Measurements from ENCODE around the gene CSGALNACT2.

CSGALNACT2 gene

DNA sequence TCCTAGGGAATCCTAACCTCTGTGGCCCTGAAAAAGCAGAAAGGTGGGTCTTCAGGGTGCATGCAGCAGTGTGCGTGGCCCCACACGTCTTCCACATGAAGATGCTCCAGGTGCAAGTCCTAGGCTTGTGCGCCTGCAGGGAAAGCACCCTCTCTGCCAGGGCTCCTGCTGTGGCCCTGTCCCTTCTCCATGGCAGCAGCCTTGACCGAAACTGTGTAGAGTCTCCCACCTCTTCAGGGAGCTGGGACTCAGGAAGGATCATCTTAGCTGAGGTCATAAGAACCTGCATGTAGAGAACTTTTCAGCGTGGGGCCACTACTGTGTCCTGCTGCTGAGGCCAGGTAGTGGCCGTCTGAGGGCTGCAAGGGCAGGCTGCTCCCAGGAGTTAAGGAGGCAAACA lies 6.3 kb upstream of the CSGALNACT2 start:
- no peak overlapping the region for H3K27ac ChIP-seq (ENCODE audit: low read depth, low read length)
- H3K9ac ChIP-seq (ENCODE audit: low read depth in 1 of 2, low read length in 2 of 2): no peak overlapping the region
- peaks cover 0 to 8% of the 10 kb centered on the region in 2 donors for H3K4me1 ChIP-seq (ENCODE audit: control insufficient read depth in 1 of 2, insufficient read depth in 2 of 2, low read length in 2 of 2)
- no peaks in the 10 kb centered on the region for H3K9me3 ChIP-seq (ENCODE audit: control insufficient read depth in 1 of 2, low read length in 2 of 2)
- H3K36me3 ChIP-seq (ENCODE audit: control insufficient read depth in 1 of 2, insufficient read depth in 2 of 2, low read length in 2 of 2): no peaks in the 10 kb centered on the region
- peaks cover 0 to 3% of the 10 kb centered on the region in 2 donors for H3K27me3 ChIP-seq (ENCODE audit: control insufficient read depth in 1 of 2, insufficient read depth in 2 of 2, low read length in 2 of 2)
- no peak overlapping the region for H3K4me3 ChIP-seq (ENCODE audit: low read depth in 1 of 2, low read length in 2 of 2)

- H3K27me3 ChIP-seq (ENCODE audit: control insufficient read depth in 1 of 2, insufficient read depth in 2 of 2, low read length in 2 of 2): peaks cover 0 to 3% of the 10 kb centered on the region in 2 donors
- H3K4me3 ChIP-seq (ENCODE audit: low read depth in 1 of 2, low read length in 2 of 2): no peak overlapping the region
- H3K9ac ChIP-seq (ENCODE audit: low read depth in 1 of 2, low read length in 2 of 2): no peak overlapping the region
- H3K36me3 ChIP-seq (ENCODE audit: control insufficient read depth in 1 of 2, insufficient read depth in 2 of 2, low read length in 2 of 2): no peaks in the 10 kb centered on the region
- no peaks in the 10 kb centered on the region for H3K9me3 ChIP-seq (ENCODE audit: control insufficient read depth in 1 of 2, low read length in 2 of 2)
- H3K27ac ChIP-seq (ENCODE audit: low read depth, low read length): no peak overlapping the region
- H3K4me1 ChIP-seq (ENCODE audit: control insufficient read depth in 1 of 2, insufficient read depth in 2 of 2, low read length in 2 of 2): peaks cover 0 to 14% of the 10 kb centered on the region in 2 donors
Measured at GRCh38 chr10:43132867-43133787, 5.1 kb upstream of the CSGALNACT2 start.

- no peak overlapping the region for H3K4me3 ChIP-seq (ENCODE audit: low read depth in 1 of 2, low read length in 2 of 2)
- H3K27ac ChIP-seq (ENCODE audit: low read depth, low read length): no peak overlapping the region
- H3K9me3 ChIP-seq (ENCODE audit: control insufficient read depth in 1 of 2, low read length in 2 of 2): no peaks in the 10 kb centered on the region
- peaks cover 5 to 12% of the 10 kb centered on the region in 2 donors for H3K4me1 ChIP-seq (ENCODE audit: control insufficient read depth in 1 of 2, insufficient read depth in 2 of 2, low read length in 2 of 2)
- no peaks in the 10 kb centered on the region for H3K36me3 ChIP-seq (ENCODE audit: control insufficient read depth in 1 of 2, insufficient read depth in 2 of 2, low read length in 2 of 2)
- no peak overlapping the region for H3K9ac ChIP-seq (ENCODE audit: low read depth in 1 of 2, low read length in 2 of 2)
- H3K27me3 ChIP-seq (ENCODE audit: control insufficient read depth in 1 of 2, insufficient read depth in 2 of 2, low read length in 2 of 2): peaks cover 0 to 3% of the 10 kb centered on the region in 2 donors
Measured at GRCh38 chr10:43134126-43134905, 3.9 kb upstream of the CSGALNACT2 start.

GRCh38 chr10:43135064-43135463 lies 3.2 kb upstream of the CSGALNACT2 start:
- peaks cover 10 to 17% of the 10 kb centered on the region in 2 donors for H3K4me1 ChIP-seq (ENCODE audit: control insufficient read depth in 1 of 2, insufficient read depth in 2 of 2, low read length in 2 of 2)

GRCh38 chr10:43135656-43136055 lies 2.6 kb upstream of the CSGALNACT2 start:
- Histone ChIP-seq H3K27ac (ENCODE audit: low read depth, low read length) (no peak overlapping the region), H3K4me3 (ENCODE audit: low read depth in 1 of 2, low read length in 2 of 2) (no peak overlapping the region), H3K27me3 (ENCODE audit: control insufficient read depth in 1 of 2, insufficient read depth in 2 of 2, low read length in 2 of 2) (peaks cover 0 to 3% of the 10 kb centered on the region in 2 donors), H3K4me1 (ENCODE audit: control insufficient read depth in 1 of 2, insufficient read depth in 2 of 2, low read length in 2 of 2) (peaks cover 14 to 17% of the 10 kb centered on the region in 2 donors), H3K36me3 (ENCODE audit: control insufficient read depth in 1 of 2, insufficient read depth in 2 of 2, low read length in 2 of 2) (no peaks in the 10 kb centered on the region), H3K9ac (ENCODE audit: low read depth in 1 of 2, low read length in 2 of 2) (no peak overlapping the region), H3K9me3 (ENCODE audit: control insufficient read depth in 1 of 2, low read length in 2 of 2) (no peaks in the 10 kb centered on the region)

More at GRCh38 chr10:43135064-43135463, 3.2 kb upstream of the CSGALNACT2 start:
- no peak overlapping the region for H3K9ac ChIP-seq (ENCODE audit: low read depth in 1 of 2, low read length in 2 of 2)
- peaks cover 0 to 3% of the 10 kb centered on the region in 2 donors for H3K27me3 ChIP-seq (ENCODE audit: control insufficient read depth in 1 of 2, insufficient read depth in 2 of 2, low read length in 2 of 2)
- no peaks in the 10 kb centered on the region for H3K9me3 ChIP-seq (ENCODE audit: control insufficient read depth in 1 of 2, low read length in 2 of 2)
- no peak overlapping the region for H3K27ac ChIP-seq (ENCODE audit: low read depth, low read length)
- H3K4me3 ChIP-seq (ENCODE audit: low read depth in 1 of 2, low read length in 2 of 2): no peak overlapping the region
- no peaks in the 10 kb centered on the region for H3K36me3 ChIP-seq (ENCODE audit: control insufficient read depth in 1 of 2, insufficient read depth in 2 of 2, low read length in 2 of 2)

GRCh38 chr10:43136432-43136831 lies 1.8 kb upstream of the CSGALNACT2 start:
- Histone ChIP-seq H3K36me3 (ENCODE audit: control insufficient read depth in 1 of 2, insufficient read depth in 2 of 2, low read length in 2 of 2) (no peaks in the 10 kb centered on the region), H3K4me3 (ENCODE audit: low read depth in 1 of 2, low read length in 2 of 2) (no peak overlapping the region), H3K4me1 (ENCODE audit: control insufficient read depth in 1 of 2, insufficient read depth in 2 of 2, low read length in 2 of 2) (peaks cover 14 to 17% of the 10 kb centered on the region in 2 donors), H3K9me3 (ENCODE audit: control insufficient read depth in 1 of 2, low read length in 2 of 2) (no peaks in the 10 kb centered on the region), H3K27ac (ENCODE audit: low read depth, low read length) (no peak overlapping the region), H3K9ac (ENCODE audit: low read depth in 1 of 2, low read length in 2 of 2) (no peak overlapping the region), H3K27me3 (ENCODE audit: control insufficient read depth in 1 of 2, insufficient read depth in 2 of 2, low read length in 2 of 2) (peaks cover 0 to 3% of the 10 kb centered on the region in 2 donors)

DNA sequence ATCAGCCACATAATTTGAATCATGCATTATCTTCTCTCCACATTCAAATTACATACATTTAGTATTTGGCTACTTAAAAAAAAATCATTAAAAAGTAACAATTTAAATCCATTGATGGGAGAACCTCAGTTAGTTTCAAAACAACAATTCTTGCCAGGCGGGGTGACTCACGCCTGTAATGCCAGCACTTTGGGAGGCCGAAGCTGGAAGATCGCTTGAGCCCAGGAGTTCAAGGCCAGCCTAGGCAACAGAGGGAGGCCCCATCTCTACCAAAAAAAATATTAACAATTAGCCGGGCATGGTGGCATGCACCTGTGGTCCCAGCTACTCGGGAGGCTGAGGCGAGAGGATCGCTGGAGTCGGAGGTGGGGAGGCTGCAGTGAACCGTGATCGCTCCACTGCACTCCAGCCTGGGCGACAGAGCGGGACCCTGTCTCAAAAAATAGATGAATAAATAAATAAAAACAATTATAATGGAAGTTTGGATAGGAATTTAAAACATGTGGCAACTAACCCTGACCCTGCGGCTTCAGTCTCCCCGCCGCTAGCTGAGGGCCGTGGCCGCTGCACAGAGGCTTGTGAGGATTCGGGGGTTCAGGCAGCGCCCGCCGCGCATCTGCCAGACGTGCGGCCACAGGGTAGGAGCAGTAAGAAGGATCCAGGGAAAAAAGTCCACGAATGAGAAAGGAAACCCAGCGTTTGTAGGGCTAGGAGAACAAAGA lies 1.1 kb upstream of the CSGALNACT2 start:
- H3K9ac ChIP-seq (ENCODE audit: low read depth in 1 of 2, low read length in 2 of 2): peak overlapping the region; percentile 76 to 79
- H3K27ac ChIP-seq (ENCODE audit: low read depth, low read length): peak overlapping the region; percentile 85
- no peaks in the 10 kb centered on the region for H3K36me3 ChIP-seq (ENCODE audit: control insufficient read depth in 1 of 2, insufficient read depth in 2 of 2, low read length in 2 of 2)
- H3K9me3 ChIP-seq (ENCODE audit: control insufficient read depth in 1 of 2, low read length in 2 of 2): no peaks in the 10 kb centered on the region
- peaks cover 0 to 3% of the 10 kb centered on the region in 2 donors for H3K27me3 ChIP-seq (ENCODE audit: control insufficient read depth in 1 of 2, insufficient read depth in 2 of 2, low read length in 2 of 2)
- peak overlapping the region; percentile 91 to 96 for H3K4me3 ChIP-seq (ENCODE audit: low read depth in 1 of 2, low read length in 2 of 2)
- peaks cover 14 to 17% of the 10 kb centered on the region in 2 donors for H3K4me1 ChIP-seq (ENCODE audit: control insufficient read depth in 1 of 2, insufficient read depth in 2 of 2, low read length in 2 of 2)

DNA sequence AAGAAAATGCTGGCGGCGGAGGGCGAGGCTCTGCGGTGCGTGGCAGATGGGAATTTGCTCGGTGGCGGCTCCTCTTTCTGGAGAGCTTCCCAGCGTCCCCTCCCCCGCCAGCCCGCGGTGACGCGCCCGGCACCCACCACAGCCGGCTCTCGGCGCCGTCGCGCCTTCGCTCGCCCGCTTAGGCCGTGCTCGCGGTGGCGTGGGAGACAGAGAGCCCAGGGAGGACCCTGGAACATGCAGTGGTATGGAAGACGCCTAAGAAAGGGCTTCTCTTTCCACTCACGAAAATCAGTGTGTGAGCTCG lies 576 bp upstream of the CSGALNACT2 start:
- Histone ChIP-seq H3K4me3 (ENCODE audit: low read depth in 1 of 2, low read length in 2 of 2) (peak overlapping the region; percentile 91 to 96), H3K4me1 (ENCODE audit: control insufficient read depth in 1 of 2, insufficient read depth in 2 of 2, low read length in 2 of 2) (peaks cover 14 to 17% of the 10 kb centered on the region in 2 donors), H3K9me3 (ENCODE audit: control insufficient read depth in 1 of 2, low read length in 2 of 2) (no peaks in the 10 kb centered on the region), H3K27me3 (ENCODE audit: control insufficient read depth in 1 of 2, insufficient read depth in 2 of 2, low read length in 2 of 2) (peaks cover 0 to 3% of the 10 kb centered on the region in 2 donors), H3K9ac (ENCODE audit: low read depth in 1 of 2, low read length in 2 of 2) (peak overlapping the region; percentile 76 to 79), H3K27ac (ENCODE audit: low read depth, low read length) (peak overlapping the region; percentile 85), H3K36me3 (ENCODE audit: control insufficient read depth in 1 of 2, insufficient read depth in 2 of 2, low read length in 2 of 2) (no peaks in the 10 kb centered on the region)

- H3K36me3 ChIP-seq (ENCODE audit: control insufficient read depth in 1 of 2, insufficient read depth in 2 of 2, low read length in 2 of 2): no peaks in the 10 kb centered on the region
- H3K9me3 ChIP-seq (ENCODE audit: control insufficient read depth in 1 of 2, low read length in 2 of 2): no peaks in the 10 kb centered on the region
- H3K27ac ChIP-seq (ENCODE audit: low read depth, low read length): peak overlapping the region; percentile 74
- H3K4me3 ChIP-seq (ENCODE audit: low read depth in 1 of 2, low read length in 2 of 2): peak overlapping the region; percentile 91 to 96
- peaks cover 0 to 3% of the 10 kb centered on the region in 2 donors for H3K27me3 ChIP-seq (ENCODE audit: control insufficient read depth in 1 of 2, insufficient read depth in 2 of 2, low read length in 2 of 2)
- H3K4me1 ChIP-seq (ENCODE audit: control insufficient read depth in 1 of 2, insufficient read depth in 2 of 2, low read length in 2 of 2): peaks cover 14 to 17% of the 10 kb centered on the region in 2 donors
- peak overlapping the region; percentile 76 to 84 for H3K9ac ChIP-seq (ENCODE audit: low read depth in 1 of 2, low read length in 2 of 2)
Measured at GRCh38 chr10:43138757-43139241, 554 bp downstream of the CSGALNACT2 start.

Measured in duodenal mucosa (tissue), 2 donors.